Uterus (tissue), 4 donors: ENCODE results near the gene ASIP. TPM values are rescaled to one million over a fixed set of nuclear protein-coding genes. Genes with fewer than 3 reads are reported as not detected.
"Not testable (repeated sequence)": the region's sequence is repeated elsewhere in the genome, so short reads cannot be mapped to it uniquely, and the experiment has no call there.

Experiments used
- DNase-seq, 2 donors: peaks; one replicate each; pipeline ENCODE4 v3.0.0-alpha.2; 2019 to 2020
- H3K27ac ChIP-seq, 2 donors: fragments of 200-600 bp; sonication (generic); 1 replicate in 1 of 2; 2 replicates in 1 of 2; pipeline ENCODE4 v1.5.1; 2016 to 2018
- H3K27me3 ChIP-seq, 2 donors: fragments of 200-600 bp; sonication (generic); one replicate each; pipeline ENCODE4 v1.5.1; 2018 to 2019; ENCODE audit warnings: control low read depth in 1 of 2
- H3K36me3 ChIP-seq, 2 donors: fragments of 200-600 bp; sonication (generic); one replicate each; pipeline ENCODE4 v1.5.1; 2019; ENCODE audit warnings: control low read depth in 1 of 2
- H3K4me1 ChIP-seq, 2 donors: fragments of 200-600 bp; sonication (generic); one replicate each; pipeline ENCODE4 v1.5.1; 2018 to 2019; ENCODE audit warnings: control low read depth in 1 of 2
- H3K4me3 ChIP-seq, 2 donors: fragments of 200-600 bp; sonication (generic); 1 replicate in 1 of 2; 2 replicates in 1 of 2; pipeline ENCODE4 v1.5.1; 2018 to 2019; ENCODE audit warnings: mild to moderate bottlenecking in 1 of 2
- H3K9me3 ChIP-seq, 2 donors: fragments of 200-600 bp; sonication (generic); one replicate each; pipeline ENCODE4 v1.5.1; 2019; ENCODE audit warnings: control low read depth in 1 of 2
- POLR2A ChIP-seq, 2 donors: fragments of 450-650 bp; IDR thresholded peaks; one replicate each; pipeline ENCODE4 v1.6.1; 2016; ENCODE audit warnings: antibody characterized with exemption in 2 of 2, mild to moderate bottlenecking in 1 of 2, moderate library complexity in 1 of 2
- intact Hi-C: fragments of 100-400 bp; cut with DNase I; formaldehyde crosslinking; loops from one replicate; pipeline ENCODE4 v1.15.1; 2023; ENCODE audit warnings: low total_unique reads
- total RNA-seq, 4 donors: library from RNA; depleted of rRNA in 3 of 4; stranded (reverse); fragments of >200 nt in 3 of 4; gene quantifications; one replicate each; pipeline versions ENCODE4 v1.1.0 to v1.2.4, GENCODE V29; 2014 to 2023
- TF ChIP-seq, protein P1 (sequence below), 4 experiments: fragments of 200-600 bp in 2 of 4; fragments of 450-650 bp in 2 of 4; sonication (generic) in 2 of 4; IDR thresholded peaks; one replicate each; pipeline ENCODE4 v1.5.1; 2016 to 2019; ENCODE audit warnings: antibody characterized with exemption in 4 of 4, mild to moderate bottlenecking in 2 of 4, moderate library complexity in 1 of 4
- donor health status: DM: yes; HTN: yes; CAD: no.

The ASIP gene, protein sequence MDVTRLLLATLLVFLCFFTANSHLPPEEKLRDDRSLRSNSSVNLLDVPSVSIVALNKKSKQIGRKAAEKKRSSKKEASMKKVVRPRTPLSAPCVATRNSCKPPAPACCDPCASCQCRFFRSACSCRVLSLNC
- total RNA-seq, result not detected

DNA sequence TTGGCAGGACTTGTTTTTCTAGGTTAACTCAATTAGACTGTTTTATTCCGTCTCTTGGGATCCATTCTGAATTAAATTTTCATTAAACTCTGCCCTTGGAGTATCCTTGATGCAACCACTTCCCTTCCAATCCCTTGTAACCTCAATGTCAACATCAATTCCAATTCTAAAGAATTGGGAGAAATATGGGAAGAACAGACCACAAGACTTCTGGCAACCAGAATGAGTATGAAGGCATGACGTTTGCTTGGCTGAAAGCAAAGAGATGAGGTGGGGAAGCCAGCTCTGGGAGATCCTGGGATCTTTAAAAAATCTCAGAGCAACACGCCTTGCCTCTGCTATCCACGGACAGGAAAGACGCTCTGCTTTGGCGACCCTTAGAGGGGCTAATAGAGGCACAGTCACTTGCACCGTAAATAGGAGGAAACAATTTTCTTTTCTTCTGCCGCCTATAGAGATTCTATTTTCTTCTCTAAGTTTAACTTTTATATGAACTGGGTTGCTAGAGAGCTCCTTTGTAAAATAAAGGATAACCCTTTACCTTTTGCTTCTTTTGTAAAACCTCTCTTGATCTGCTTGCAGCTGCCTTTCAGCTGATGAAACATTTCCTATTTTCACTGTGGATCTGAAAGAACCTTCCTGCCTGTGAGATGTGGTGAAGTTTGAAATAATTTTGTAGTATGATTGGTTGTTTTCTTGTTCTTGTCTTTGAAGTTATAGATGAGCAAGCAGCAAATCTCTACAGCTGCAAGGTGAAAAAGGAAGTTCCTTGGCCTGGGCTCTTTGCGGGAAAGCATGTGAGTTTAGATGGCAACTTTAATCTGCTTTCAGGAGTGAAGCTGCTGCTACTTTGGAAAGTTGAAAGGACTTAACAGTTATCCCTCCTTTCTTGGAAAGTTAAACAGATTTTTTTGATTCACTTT is at the start of gene ASIP:
ASIP (plus strand) TSS at position 731 of the 923 bp plus-strand sequence. CDS start 18,952 bp downstream, outside the sequence.
- no peak for TF ChIP-seq POLR2A (IDR thresholded peaks at IDR 0.05)
- TF ChIP-seq, protein P1, sequence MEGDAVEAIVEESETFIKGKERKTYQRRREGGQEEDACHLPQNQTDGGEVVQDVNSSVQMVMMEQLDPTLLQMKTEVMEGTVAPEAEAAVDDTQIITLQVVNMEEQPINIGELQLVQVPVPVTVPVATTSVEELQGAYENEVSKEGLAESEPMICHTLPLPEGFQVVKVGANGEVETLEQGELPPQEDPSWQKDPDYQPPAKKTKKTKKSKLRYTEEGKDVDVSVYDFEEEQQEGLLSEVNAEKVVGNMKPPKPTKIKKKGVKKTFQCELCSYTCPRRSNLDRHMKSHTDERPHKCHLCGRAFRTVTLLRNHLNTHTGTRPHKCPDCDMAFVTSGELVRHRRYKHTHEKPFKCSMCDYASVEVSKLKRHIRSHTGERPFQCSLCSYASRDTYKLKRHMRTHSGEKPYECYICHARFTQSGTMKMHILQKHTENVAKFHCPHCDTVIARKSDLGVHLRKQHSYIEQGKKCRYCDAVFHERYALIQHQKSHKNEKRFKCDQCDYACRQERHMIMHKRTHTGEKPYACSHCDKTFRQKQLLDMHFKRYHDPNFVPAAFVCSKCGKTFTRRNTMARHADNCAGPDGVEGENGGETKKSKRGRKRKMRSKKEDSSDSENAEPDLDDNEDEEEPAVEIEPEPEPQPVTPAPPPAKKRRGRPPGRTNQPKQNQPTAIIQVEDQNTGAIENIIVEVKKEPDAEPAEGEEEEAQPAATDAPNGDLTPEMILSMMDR (IDR thresholded peaks at IDR 0.05), result no peak
- Histone ChIP-seq H3K36me3 (no peaks in the 10 kb centered on the region), H3K4me1 (no peaks in the 10 kb centered on the region), H3K4me3 (no peak within 1 kb of the TSS), H3K9me3 (peaks cover 2 to 6% of the 10 kb centered on the region in 2 donors), H3K27ac (no peak within 1 kb of the TSS), H3K27me3 (no peaks in the 10 kb centered on the region)
- DNase-seq, result no peak
- intact Hi-C loops, result no loop called here

DNA sequence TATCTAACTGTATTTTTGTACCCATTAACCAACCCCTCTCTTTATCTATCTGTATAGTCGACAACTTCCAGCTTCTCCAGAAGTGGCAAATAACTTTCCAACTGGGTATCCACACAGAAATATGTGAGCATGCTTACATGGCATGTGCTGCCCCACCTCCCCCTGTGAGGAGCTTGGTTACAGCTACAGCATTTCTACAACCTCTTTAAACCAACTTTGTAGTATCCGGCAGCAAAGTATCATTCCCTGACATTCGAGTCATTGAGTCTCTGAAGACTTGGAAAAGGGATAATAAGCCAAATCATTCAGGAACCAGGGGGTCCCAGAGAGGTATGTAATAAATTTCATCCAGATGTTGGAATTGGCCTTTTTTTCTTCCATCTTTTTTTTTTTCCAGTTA is 48.2 kb upstream of the ASIP start:
- Histone ChIP-seq H3K27me3 (no peaks in the 10 kb centered on the region), H3K36me3 (no peaks in the 10 kb centered on the region), H3K4me3 (no peak overlapping the region), H3K9me3 (no peaks in the 10 kb centered on the region), H3K4me1 (no peaks in the 10 kb centered on the region), H3K27ac (no peak overlapping the region)
- TF ChIP-seq POLR2A (IDR thresholded peaks at IDR 0.05), result no peak
- TF ChIP-seq, protein P1 (IDR thresholded peaks at IDR 0.05), result no peak
- intact Hi-C loops, result no loop called here
- no peak for DNase-seq

DNA sequence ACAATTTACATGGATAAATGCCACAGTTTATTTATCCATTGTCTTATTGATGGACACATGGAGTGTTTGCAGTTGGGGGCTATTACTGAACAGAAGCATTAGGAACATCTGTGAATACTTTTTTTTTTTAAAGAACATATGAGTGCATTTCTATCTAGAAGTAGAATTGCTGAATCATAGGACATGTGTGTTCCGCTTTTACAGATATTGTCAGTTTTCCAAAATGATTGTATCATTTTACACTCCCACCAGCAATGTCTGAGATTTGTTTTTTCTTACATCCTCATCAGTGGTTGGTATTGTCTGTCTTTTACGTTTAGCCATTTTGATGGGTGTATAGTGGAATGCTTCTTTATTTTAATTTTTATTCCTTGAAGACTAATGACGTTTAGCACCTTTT is 42.0 kb upstream of the ASIP start:
- no peak overlapping the region for H3K27ac ChIP-seq
- no peak overlapping the region for H3K4me3 ChIP-seq
- TF ChIP-seq, protein P1 (IDR thresholded peaks at IDR 0.05), result no peak
- no peak for TF ChIP-seq POLR2A (IDR thresholded peaks at IDR 0.05)

DNA sequence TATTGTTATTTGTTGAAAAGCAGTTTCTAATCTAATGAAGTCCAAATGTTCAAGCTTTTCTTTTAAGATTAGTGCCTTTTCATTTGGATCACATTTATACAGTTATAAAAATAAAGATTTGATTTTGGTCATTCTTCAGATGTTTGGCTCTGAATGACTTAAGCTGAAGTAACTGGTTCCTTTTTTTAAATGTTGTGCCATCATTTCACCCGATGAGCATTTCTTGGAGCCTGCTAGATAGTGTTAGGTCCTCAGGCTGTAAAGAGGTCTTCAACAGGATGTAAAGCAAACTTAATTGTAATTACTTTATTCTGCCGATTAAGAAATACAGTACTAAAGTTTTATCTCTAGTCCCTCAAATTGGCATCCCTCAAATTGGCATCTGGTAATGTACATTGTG is 41.2 kb upstream of the ASIP start:
- Histone ChIP-seq H3K4me1 (no peaks in the 10 kb centered on the region), H3K4me3 (no peak overlapping the region), H3K27me3 (no peaks in the 10 kb centered on the region), H3K9me3 (no peaks in the 10 kb centered on the region), H3K27ac (no peak overlapping the region), H3K36me3 (no peaks in the 10 kb centered on the region)
- TF ChIP-seq, protein P1 (IDR thresholded peaks at IDR 0.05), result no peak
- no peak for TF ChIP-seq POLR2A (IDR thresholded peaks at IDR 0.05)
- intact Hi-C loops, result no loop called here
- DNase-seq, result no peak

More for the DNA sequence above, 42.0 kb upstream of the ASIP start:
- no peak for DNase-seq
- H3K36me3 ChIP-seq, result no peaks in the 10 kb centered on the region
- H3K9me3 ChIP-seq, result no peaks in the 10 kb centered on the region
- intact Hi-C loops, result no loop called here
- H3K4me1 ChIP-seq, result no peaks in the 10 kb centered on the region
- H3K27me3 ChIP-seq, result no peaks in the 10 kb centered on the region

DNA sequence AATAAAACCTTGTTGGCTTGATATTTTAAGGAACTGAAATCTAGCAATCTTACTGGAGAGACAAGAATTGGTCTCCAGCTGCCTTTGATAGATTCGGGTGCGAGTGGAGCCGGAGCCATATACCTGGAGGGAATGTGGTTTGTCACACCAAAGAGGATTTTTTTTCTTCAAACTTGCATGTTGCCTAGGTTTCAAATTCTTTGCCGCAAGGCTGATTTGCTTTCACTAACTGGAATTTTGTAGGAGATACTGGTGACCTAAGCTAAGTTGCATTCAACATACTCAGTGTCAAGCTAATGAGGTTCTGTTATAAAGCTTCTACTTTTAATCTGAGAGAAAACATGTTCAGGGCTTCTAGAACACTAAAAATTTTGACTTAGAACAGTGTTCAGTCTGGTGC is 39.7 kb upstream of the ASIP start:
- H3K9me3 ChIP-seq, result no peaks in the 10 kb centered on the region
- no peaks in the 10 kb centered on the region for H3K36me3 ChIP-seq
- H3K27me3 ChIP-seq, result no peaks in the 10 kb centered on the region
- intact Hi-C loops, result no loop called here
- no peak overlapping the region for H3K27ac ChIP-seq
- no peak overlapping the region for H3K4me3 ChIP-seq
- no peak for DNase-seq
- no peaks in the 10 kb centered on the region for H3K4me1 ChIP-seq
- TF ChIP-seq, protein P1 (IDR thresholded peaks at IDR 0.05), result no peak
- TF ChIP-seq POLR2A (IDR thresholded peaks at IDR 0.05), result no peak

DNA sequence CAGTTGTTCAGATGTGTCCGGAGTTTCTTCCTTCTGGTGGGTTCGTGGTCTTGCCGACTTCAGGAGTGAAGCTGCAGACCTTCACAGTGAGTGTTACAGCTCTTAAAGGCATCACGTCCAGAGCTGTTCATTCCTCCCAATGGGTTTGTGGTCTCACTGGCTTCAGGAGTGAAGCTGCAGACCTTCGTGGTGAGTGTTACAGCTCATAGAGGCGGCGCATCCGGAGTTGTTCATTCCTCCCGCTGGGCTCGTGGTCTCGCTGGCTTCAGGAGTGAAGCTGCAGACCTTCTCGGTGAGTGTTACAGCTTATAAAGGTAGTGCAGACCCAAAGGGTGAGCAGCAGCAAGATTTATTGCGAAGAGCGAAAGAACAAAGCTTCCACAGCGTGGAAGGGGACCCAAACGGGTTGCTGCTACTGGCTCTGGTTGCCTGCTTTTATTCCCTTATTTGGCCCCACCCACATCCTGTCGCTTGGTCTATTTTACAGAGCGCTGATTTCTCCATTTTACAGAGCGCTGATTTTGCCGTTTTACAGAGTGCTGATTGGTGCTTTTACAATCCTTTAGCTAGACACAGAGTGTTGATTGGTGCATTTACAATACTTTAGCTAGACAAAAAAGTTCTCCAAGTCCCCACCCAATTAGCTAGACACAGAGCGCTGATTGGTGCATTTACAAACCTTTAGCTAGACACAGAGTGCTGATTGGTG is 35.9 kb upstream of the ASIP start:
- H3K27ac ChIP-seq, H3K9me3 ChIP-seq, H3K4me3 ChIP-seq, H3K27me3 ChIP-seq, H3K36me3 ChIP-seq, DNase-seq, intact Hi-C loops, H3K4me1 ChIP-seq: not testable (repeated sequence)
